GM18858 (cell line): ENCODE results near the gene IFI16.
A peak's percentile ranks its signal among the peaks of the same experiment; 100 is the strongest.
"Not testable (repeated sequence)": the region's sequence is repeated elsewhere in the genome, so short reads cannot be mapped to it uniquely, and the experiment has no call there.

Experiments used
- ATAC-seq: cut with Tn5 transposase; IDR thresholded peaks from one replicate; pipeline ENCODE4 v1.9.1; 2021; ENCODE audit not compliant: unreplicated experiment

Gene IFI16

GRCh38 chr1:159006210-159006807 lies 3.4 kb upstream of the IFI16 start:
- ATAC-seq = not testable (repeated sequence)

GRCh38 chr1:159007726-159008125 lies 2.0 kb upstream of the IFI16 start:
- ATAC-seq = no peak

- ATAC-seq = peak; percentile 56
These were observed 941 bp upstream of the IFI16 start for GRCh38 chr1:159008744-159009188.

- no peak for ATAC-seq
These were observed 420 bp upstream of the IFI16 start for GRCh38 chr1:159009287-159009686.

GRCh38 chr1:159010391-159010790 lies 684 bp downstream of the IFI16 start:
- no peak for ATAC-seq

- not testable (repeated sequence) for ATAC-seq
These were observed 1.3 kb downstream of the IFI16 start for GRCh38 chr1:159011001-159011400.

GRCh38 chr1:159011751-159012150 lies 2.0 kb downstream of the IFI16 start:
- ATAC-seq = no peak

GRCh38 chr1:159012495-159012894 lies 2.8 kb downstream of the IFI16 start:
- ATAC-seq = peak; percentile 20

GRCh38 chr1:159014003-159014571 lies 4.4 kb downstream of the IFI16 start:
- no peak for ATAC-seq

GRCh38 chr1:159014851-159015250 lies 5.1 kb downstream of the IFI16 start:
- no peak for ATAC-seq

GRCh38 chr1:159015440-159015909 lies 5.8 kb downstream of the IFI16 start:
- ATAC-seq = peak; percentile 95

- ATAC-seq = no peak
These were observed 14.0 kb downstream of the IFI16 start for GRCh38 chr1:159023723-159024122.

- no peak for ATAC-seq
These were observed 15.3 kb downstream of the IFI16 start for GRCh38 chr1:159025043-159025442.

- not testable (repeated sequence) for ATAC-seq
These were observed 17.1 kb downstream of the IFI16 start for GRCh38 chr1:159026841-159027240.

- ATAC-seq = no peak
These were observed 20.6 kb downstream of the IFI16 start for GRCh38 chr1:159030311-159030710.

- no peak for ATAC-seq
These were observed 21.3 kb downstream of the IFI16 start for GRCh38 chr1:159030877-159031447.

- ATAC-seq = no peak
These were observed 30.5 kb downstream of the IFI16 start for GRCh38 chr1:159040206-159040605.

- ATAC-seq = no peak
These were observed 31.4 kb downstream of the IFI16 start for GRCh38 chr1:159040893-159041724.

- ATAC-seq = not testable (repeated sequence)
These were observed 36.8 kb downstream of the IFI16 start for GRCh38 chr1:159046486-159046885.

- no peak for ATAC-seq
These were observed 41.7 kb downstream of the IFI16 start for GRCh38 chr1:159051436-159051835.

GRCh38 chr1:159054427-159054826 lies 44.7 kb downstream of the IFI16 start:
- no peak for ATAC-seq
